GM21528 (cell line): ENCODE results near the gene TRIO.

Experiments
- ATAC-seq: cut with Tn5 transposase; IDR thresholded peaks from one replicate; pipeline ENCODE4 v1.9.1; 2021; ENCODE audit warnings: mild to moderate bottlenecking, moderate library complexity; ENCODE audit not compliant: unreplicated experiment, low FRiP score

The TRIO gene

GRCh38 chr5:14487897-14488570 is 344.9 kb downstream of the TRIO start:
- ATAC-seq: no peak

- ATAC-seq: no peak
These were observed 345.6 kb downstream of the TRIO start for GRCh38 chr5:14488709-14489108.

- no peak for ATAC-seq
These were observed 346.5 kb downstream of the TRIO start for GRCh38 chr5:14489643-14490042.

- no peak for ATAC-seq
These were observed 347.2 kb downstream of the TRIO start for GRCh38 chr5:14490309-14490711.

GRCh38 chr5:14491015-14491915 is 348.1 kb downstream of the TRIO start:
- no peak for ATAC-seq

GRCh38 chr5:14492331-14492964 is 349.3 kb downstream of the TRIO start:
- no peak for ATAC-seq

GRCh38 chr5:14495301-14495700 is 352.2 kb downstream of the TRIO start:
- ATAC-seq: no peak

- ATAC-seq: no peak
These were observed 354.2 kb downstream of the TRIO start for GRCh38 chr5:14497311-14497710.

GRCh38 chr5:14501353-14502293 is 358.5 kb downstream of the TRIO start:
- ATAC-seq: no peak

GRCh38 chr5:14502294-14502690 is 359.1 kb downstream of the TRIO start:
- no peak for ATAC-seq

- no peak for ATAC-seq
These were observed 360.0 kb downstream of the TRIO start for GRCh38 chr5:14503017-14503680.

GRCh38 chr5:14503681-14504331 is 360.7 kb downstream of the TRIO start:
- no peak for ATAC-seq

GRCh38 chr5:14504332-14504727 is 361.2 kb downstream of the TRIO start:
- no peak for ATAC-seq

GRCh38 chr5:14504816-14505215 is 361.7 kb downstream of the TRIO start:
- no peak for ATAC-seq

- ATAC-seq: no peak
These were observed 362.4 kb downstream of the TRIO start for GRCh38 chr5:14505310-14506139.

- no peak for ATAC-seq
These were observed 363.0 kb downstream of the TRIO start for GRCh38 chr5:14506140-14506538.

GRCh38 chr5:14506661-14507060 is 363.5 kb downstream of the TRIO start:
- ATAC-seq: no peak

GRCh38 chr5:14507156-14507941 is 364.2 kb downstream of the TRIO start:
- ATAC-seq: no peak
